NCI-H1105 (cell line): ENCODE data around the gene NCDN.
A peak's percentile ranks its signal among the peaks of the same experiment; 100 is the strongest.

Experiments used
- DNase-seq: peaks from one replicate; lab custom pipeline; 2025; lab: John Stamatoyannopoulos, UW

Gene NCDN

DNA sequence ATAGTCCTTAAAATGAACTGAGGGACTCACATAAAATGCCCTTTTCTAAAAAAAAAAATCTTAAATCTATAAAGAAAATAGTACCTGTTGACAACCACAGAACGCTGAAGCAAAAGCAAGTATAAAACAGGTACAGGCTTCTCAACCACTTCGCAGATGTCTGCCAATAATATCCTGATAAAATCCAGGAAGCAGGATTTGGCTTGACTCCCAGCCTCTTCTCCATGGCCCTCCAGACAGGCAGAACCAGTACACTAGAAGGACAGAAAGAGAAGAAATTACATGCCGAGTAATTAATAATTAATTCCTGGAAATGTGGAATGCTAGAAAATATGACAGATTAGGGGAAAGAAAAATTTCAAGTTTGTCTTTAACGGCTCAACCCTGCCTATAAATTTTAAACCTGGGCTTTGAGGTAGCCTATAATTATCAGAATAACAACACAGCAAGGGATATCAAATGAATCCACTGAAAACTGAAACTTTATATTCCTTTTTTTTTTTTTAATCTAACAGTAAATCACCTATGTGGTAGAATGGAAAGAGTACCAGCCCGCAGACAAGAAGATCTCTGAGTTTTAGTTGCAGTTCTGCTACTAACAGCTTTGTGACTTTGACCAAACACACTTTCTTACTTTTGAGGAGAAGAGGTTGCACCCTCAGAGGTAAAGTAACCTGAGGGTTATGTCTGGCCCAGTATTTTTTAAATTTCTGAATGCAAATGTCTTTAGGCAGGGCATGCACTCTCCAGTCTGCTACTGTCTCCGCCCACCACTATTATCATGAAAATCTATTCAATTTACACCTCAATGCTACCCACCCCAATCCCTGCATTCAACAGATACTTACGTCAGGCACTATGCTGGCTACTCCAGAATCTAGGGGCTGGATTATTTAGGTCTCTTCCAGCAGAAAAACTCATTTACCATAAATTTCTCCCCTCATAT is 3.1 kb upstream of the NCDN start:
- DNase-seq = peak; percentile 75

DNA sequence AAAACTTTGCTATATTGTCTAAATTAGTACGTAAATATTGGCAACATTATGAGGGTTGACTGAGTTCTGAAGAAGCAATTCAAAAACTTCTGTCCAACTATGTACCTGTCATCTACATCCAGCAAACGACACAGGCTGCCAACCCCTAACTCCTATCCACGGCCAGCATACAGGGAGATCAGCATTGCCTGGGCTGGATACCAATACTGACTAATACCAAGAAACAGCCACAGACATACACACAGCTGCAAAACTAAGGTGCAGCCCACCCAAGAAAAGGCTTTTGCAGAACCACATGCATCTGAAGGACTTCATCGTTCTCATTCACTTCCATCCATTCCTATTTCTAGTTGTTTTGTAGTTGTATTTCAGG is 2.4 kb upstream of the NCDN start:
- no peak for DNase-seq

- DNase-seq = peak; percentile 70
Observed at GRCh38 chr1:35555601-35556477, 1.8 kb upstream of the NCDN start.

DNA sequence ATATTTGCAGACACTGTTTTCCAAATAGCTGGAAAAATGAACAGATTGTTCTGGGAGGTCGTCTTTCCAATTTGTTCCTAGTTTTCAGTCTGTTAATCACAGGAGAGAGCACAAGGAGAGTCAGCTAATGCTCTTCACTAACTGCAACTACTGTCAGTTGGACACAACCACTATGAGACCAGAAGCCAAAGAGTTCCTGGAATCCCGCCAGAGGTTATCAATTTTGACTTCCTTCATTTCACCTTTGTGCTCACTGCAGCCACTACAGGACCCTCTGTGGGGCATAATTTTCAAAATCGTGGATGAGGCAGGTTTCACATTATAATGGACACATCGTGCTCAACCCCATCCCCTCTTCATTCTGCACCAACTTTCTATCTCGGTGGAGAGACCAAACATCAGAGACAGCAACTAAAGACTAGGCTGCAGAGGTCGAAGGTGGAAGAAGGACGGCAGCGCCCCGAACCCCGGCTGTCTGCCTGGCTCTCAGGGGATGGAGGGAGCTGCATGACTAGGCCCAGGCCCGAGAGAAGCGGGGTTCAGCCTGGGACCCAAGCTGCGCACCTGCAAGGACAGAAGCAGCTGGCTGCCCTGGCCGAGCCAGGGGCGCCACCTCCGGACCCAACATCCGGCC is 998 bp upstream of the NCDN start:
- no peak for DNase-seq

DNA sequence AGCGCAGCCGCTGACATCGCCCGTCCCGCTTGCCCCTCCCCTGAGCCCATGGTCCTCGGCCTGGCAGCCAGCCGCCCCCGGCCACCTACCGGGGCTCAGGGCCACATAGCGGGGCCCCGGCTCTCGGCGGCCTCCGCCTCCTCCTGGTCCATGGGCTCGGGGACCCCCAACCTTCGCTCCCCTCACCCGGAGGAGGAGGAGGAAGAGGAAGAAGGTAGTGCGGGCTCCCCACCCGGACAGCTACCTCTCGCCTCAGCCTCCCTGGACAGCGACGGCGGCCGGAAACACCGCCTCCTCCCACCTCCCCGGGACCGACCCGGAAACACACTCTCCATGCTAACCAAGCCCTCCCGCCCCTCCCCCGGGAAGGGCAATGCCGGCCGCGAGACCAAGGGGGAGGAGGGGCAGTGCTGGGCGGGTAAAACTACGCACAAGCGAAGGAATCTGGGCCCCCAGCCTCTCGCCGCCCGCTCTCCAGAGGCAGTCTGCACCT is 435 bp upstream of the NCDN start, which contains the start of gene KIAA0319L:
Gene KIAA0319L (minus strand): TSS at position 286 of the 493 bp plus-strand sequence. CDS start 2,912 bp downstream, outside the sequence.
- DNase-seq = peak; percentile 91

DNA sequence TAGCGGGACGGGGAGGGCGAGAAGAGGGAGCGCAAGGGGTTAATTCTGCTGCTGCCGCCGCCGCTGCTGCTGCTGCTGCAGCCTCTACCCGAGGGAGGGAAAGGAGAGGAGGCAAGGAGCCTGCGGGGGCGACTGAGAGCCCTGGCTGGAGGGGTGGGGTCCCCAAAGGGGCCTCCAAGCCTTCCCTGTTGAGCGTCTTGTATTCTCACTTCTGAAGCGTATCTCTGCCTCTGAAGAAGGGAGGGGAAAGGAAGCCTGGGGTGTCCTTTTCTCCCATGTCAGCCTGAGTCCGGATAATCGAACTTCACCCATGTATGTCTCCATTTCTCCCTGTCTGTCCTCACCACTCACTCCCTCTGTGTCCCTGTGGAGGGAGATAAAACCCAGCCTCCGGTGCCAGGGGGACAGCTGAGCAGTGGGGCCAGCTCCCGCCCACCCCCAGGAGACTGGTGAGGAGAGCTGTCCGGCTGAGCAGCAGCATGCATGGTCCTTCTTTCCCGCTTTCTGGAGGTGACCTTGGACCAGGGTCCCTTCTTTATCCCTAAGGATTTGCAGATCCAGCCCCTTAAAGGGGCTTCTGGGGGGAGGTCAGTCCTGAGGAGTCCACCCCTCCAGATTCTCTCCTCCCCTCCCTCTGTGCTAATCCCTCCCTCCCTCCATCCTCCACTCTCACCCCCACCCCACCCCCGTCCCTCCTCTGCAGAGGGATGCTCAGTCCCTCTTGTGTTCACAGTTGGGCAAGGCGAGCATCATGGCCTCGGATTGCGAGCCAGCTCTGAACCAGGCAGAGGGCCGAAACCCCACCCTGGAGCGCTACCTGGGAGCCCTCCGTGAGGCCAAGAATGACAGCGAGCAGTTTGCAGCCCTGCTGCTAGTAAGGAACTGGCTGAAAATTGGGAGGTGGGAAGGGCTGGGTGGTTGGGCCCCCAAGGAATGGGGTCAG is 1.0 kb downstream of the NCDN start:
- no peak for DNase-seq

GRCh38 chr1:35559317-35559944 is 1.8 kb downstream of the NCDN start:
- no peak for DNase-seq

GRCh38 chr1:35560256-35561225 is 2.9 kb downstream of the NCDN start:
- DNase-seq = peak; percentile 34

GRCh38 chr1:35561297-35561971 is 3.8 kb downstream of the NCDN start:
- no peak for DNase-seq

DNA sequence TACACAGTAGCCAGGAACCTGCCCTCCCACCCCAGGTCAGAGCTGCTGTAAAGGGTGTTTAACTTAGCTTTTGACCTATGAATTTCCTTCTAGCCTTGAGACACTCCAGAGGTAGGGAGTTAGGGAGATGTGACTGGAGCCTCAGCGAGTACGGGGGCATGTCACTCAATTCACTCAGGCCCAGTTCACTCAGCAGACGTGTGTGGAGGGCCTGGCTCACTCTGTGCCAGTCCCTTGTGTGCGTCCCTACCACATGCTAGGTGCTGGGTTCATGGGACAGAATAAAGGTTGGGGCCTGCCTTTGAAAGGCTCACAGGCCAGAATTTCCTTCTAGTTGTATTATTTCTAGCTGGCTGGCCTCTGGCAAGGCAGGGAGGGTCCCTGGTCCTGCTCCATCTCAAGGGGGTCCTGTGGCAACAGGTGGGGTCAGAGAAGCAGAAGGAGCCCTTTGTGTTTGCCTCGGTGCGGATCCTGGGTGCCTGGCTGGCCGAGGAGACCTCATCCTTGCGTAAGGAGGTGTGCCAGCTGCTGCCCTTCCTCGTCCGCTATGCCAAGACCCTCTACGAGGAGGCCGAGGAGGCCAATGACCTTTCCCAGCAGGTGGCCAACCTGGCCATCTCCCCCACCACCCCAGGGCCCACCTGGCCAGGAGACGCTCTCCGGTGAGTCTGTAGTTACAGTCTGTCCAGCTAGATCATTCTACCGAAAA is 4.5 kb downstream of the NCDN start:
- DNase-seq = no peak

DNA sequence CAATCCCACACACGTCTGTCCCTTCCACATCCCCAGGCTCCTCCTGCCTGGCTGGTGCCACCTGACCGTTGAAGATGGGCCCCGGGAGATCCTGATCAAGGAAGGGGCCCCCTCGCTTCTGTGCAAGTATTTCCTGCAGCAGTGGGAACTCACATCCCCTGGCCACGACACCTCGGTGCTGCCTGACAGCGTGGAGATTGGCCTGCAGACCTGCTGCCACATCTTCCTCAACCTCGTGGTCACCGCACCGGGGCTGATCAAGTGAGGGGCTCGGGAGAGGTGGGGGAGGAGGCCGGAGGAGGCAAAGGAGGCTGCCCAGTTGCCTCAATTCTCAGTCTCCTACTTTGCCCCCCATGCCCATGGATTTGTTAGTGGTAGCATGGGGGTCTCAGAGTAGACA is 5.6 kb downstream of the NCDN start:
- DNase-seq = no peak

GRCh38 chr1:35564037-35564883 is 6.7 kb downstream of the NCDN start:
- DNase-seq = peak; percentile 78

- no peak for DNase-seq
Observed at GRCh38 chr1:35564884-35565741, 7.5 kb downstream of the NCDN start.

- no peak for DNase-seq
Observed at GRCh38 chr1:35565742-35566133, 8.1 kb downstream of the NCDN start.

GRCh38 chr1:35567947-35568558 is 10.5 kb downstream of the NCDN start:
- no peak for DNase-seq

- peak; percentile 73 for DNase-seq
Observed at GRCh38 chr1:35568975-35569395, 11.4 kb downstream of the NCDN start.
